ENCODE results near the gene GTF2F1.

- TF ChIP-seq CTCF (IDR thresholded peaks at IDR 0.05; ENCODE audit: low read length) (peak; percentile 51), EZH2 (IDR thresholded peaks at IDR 0.05; ENCODE audit: borderline replicate concordance, low read length) (no peak)
Measured at GRCh38 chr19:6425732-6426620, 33.0 kb upstream of the GTF2F1 start.

Measured in OCI-LY1 (cell line).